SU-DHL-6 (cell line): ENCODE results near the gene CDH16.
A peak's percentile ranks its signal among the peaks of the same experiment; 100 is the strongest.

Experiments
- H2AFZ ChIP-seq: fragments of 200-600 bp; sonication (generic); 2 replicates; pipeline ENCODE4 v1.6.1; 2014; ENCODE audit warnings: low read depth, mild to moderate bottlenecking, moderate library complexity, mixed read lengths, antibody characterized with exemption, low read length; ENCODE audit not compliant: severe bottlenecking
- H3F3A ChIP-seq: fragments of 200-600 bp; shearing (Covaris generic); 2 replicates; pipeline ENCODE4 v1.6.0; 2016; ENCODE audit warnings: antibody characterized with exemption, mild to moderate bottlenecking; ENCODE audit not compliant: insufficient read depth
- H3K27ac ChIP-seq: fragments of 200-600 bp; sonication (generic); 2 replicates; pipeline ENCODE4 v1.5.1; 2016; ENCODE audit warnings: low read depth, mild to moderate bottlenecking, low read length, moderate library complexity, mixed read lengths
- H3K27me3 ChIP-seq: fragments of 200-600 bp; sonication (generic), shearing (Covaris generic); 2 replicates; pipeline ENCODE4 v1.6.0; 2014; ENCODE audit warnings: mild to moderate bottlenecking, low read length
- H3K36me3 ChIP-seq: fragments of 200-600 bp; sonication (generic); 2 replicates; pipeline ENCODE4 v1.6.1; 2014; ENCODE audit warnings: mild to moderate bottlenecking, low read length, mixed read lengths
- H3K4me2 ChIP-seq: fragments of 300-600, 200-600 bp; shearing (Covaris generic), sonication (generic); 2 replicates; pipeline ENCODE4 v1.6.0; 2014; ENCODE audit warnings: low read length, low read depth, mild to moderate bottlenecking; ENCODE audit not compliant: poor library complexity, severe bottlenecking
- H3K4me3 ChIP-seq: fragments of 200-600 bp; sonication (generic); 2 replicates; pipeline ENCODE4 v1.5.1; 2014; ENCODE audit warnings: antibody characterized with exemption, low read length, mild to moderate bottlenecking, mixed read lengths; ENCODE audit not compliant: insufficient read depth, poor library complexity, severe bottlenecking
- H3K79me2 ChIP-seq: fragments of 200-600 bp; sonication (generic); 2 replicates; pipeline ENCODE4 v1.6.1; 2014; ENCODE audit warnings: mild to moderate bottlenecking, low read length, moderate library complexity; ENCODE audit not compliant: insufficient read depth
- H3K9ac ChIP-seq: fragments of 200-600 bp; sonication (generic); 2 replicates; pipeline ENCODE4 v1.7.0; 2014; ENCODE audit warnings: mild to moderate bottlenecking, low read length
- H3K9me2 ChIP-seq: fragments of 200-600 bp; sonication (generic); replicated peaks from 2 replicates; pipeline ENCODE4 v1.6.1; 2014; ENCODE audit warnings: low read length; ENCODE audit not compliant: insufficient read depth
- H3K9me3 ChIP-seq: fragments of 200-600 bp; sonication (generic); 2 replicates; pipeline ENCODE4 v1.6.1; 2014; ENCODE audit warnings: low read length, mixed read lengths; ENCODE audit not compliant: insufficient read depth
- H4K20me1 ChIP-seq: fragments of 200-600 bp; sonication (generic); 2 replicates; pipeline ENCODE4 v1.6.1; 2014; ENCODE audit warnings: low read depth, mild to moderate bottlenecking, antibody characterized with exemption, low read length, moderate library complexity, mixed read lengths
- EZH2phosphoT487 ChIP-seq: fragments of 200-600 bp; sonication (generic), shearing (Covaris generic); conservative IDR thresholded peaks from 2 replicates; pipeline ENCODE4 v1.6.1; 2018; ENCODE audit warnings: mild to moderate bottlenecking, antibody characterized with exemption, low read length, moderate library complexity, mixed read lengths
- TF ChIP-seq, protein P1 (sequence below): fragments of 200-600 bp; sonication (generic); IDR thresholded peaks from one replicate; pipeline ENCODE4 v1.5.1; 2017; ENCODE audit warnings: antibody characterized with exemption, mild to moderate bottlenecking, low read length, moderate library complexity; ENCODE audit not compliant: insufficient read depth, poor library complexity, severe bottlenecking

CDH16 gene

DNA sequence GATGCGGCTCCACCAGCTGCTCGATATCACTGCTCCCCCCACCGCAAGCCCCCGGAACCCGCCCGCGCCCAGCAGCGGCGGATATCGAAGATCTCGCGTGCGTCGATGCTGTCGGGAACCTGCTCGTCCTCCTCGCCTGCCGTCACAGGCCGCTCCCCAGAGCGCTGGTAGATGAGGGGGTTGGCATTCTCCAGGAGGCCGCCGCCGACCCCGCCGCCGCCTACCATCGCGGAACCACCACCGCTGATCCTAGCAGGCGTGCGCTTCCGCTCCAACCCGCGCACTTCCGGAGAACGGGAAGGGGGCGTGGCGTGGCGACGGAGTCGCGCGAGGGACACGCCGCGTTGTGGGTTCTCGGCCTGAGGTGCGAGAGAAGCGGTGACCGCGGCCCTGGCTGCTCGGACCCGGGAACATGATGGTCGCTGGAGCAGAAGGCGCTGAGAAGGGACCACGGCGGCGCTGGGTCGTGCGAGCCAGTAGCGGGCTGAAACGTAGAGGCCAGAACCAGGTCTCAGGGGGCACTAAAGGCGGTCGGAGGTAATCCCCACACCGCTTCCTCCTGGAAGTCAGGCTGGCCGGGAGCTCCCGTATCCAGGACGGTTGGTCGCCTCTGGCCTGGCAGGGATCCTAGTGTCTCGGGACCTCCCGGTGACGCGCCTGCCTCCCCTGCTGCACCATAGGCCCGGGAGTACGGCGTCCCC, 15.6 kb upstream of the CDH16 start, which contains the start of gene CIAO2B:
Gene CIAO2B, minus strand, starts transcription at position 265 of the 701 bp plus-strand sequence. Its CDS starts 38 bp downstream, at position 227.
- Histone ChIP-seq H3K4me3 (peak within 1 kb of the TSS; percentile 79), H3K9me2 (no peaks in the 10 kb centered on the region), H3F3A (0 out of 2 replicates have a peak, but pooled peaks cover 3% of the 10 kb centered on the region), H3K4me2 (peak within 1 kb of the TSS; percentile 64), H2AFZ (peak within 1 kb of the TSS; percentile 76), H3K36me3 (no peaks in the 10 kb centered on the region), H3K9ac (peak within 1 kb of the TSS; percentile 83), H3K79me2 (peaks cover 12% of the 10 kb centered on the region), H3K27me3 (no peaks in the 10 kb centered on the region), H3K9me3 (no peaks in the 10 kb centered on the region), H3K27ac (peak within 1 kb of the TSS; percentile 27), H4K20me1 (no peaks in the 10 kb centered on the region)
- TF ChIP-seq, protein P1, sequence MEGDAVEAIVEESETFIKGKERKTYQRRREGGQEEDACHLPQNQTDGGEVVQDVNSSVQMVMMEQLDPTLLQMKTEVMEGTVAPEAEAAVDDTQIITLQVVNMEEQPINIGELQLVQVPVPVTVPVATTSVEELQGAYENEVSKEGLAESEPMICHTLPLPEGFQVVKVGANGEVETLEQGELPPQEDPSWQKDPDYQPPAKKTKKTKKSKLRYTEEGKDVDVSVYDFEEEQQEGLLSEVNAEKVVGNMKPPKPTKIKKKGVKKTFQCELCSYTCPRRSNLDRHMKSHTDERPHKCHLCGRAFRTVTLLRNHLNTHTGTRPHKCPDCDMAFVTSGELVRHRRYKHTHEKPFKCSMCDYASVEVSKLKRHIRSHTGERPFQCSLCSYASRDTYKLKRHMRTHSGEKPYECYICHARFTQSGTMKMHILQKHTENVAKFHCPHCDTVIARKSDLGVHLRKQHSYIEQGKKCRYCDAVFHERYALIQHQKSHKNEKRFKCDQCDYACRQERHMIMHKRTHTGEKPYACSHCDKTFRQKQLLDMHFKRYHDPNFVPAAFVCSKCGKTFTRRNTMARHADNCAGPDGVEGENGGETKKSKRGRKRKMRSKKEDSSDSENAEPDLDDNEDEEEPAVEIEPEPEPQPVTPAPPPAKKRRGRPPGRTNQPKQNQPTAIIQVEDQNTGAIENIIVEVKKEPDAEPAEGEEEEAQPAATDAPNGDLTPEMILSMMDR, result no peak
- no peak for TF ChIP-seq EZH2phosphoT487

DNA sequence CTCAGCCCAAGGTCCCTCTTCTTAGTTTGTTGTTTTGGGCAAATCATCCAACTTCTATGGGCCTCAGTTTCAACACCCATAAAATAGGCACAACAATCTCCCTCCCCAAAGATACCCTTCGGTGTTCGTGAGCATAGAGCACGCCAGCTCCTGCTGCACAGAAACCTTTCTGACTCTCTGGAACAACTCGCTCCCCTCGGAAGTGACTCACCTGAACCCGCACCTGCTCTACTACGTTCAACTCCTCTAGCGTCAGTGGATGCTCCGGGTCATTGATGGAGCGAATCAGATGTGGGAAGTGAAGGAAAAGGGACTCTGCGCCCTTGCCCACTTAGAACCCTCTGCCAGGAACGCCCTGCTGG, 15.1 kb upstream of the CDH16 start:
- H2AFZ ChIP-seq, result peak overlapping the region; percentile 76

DNA sequence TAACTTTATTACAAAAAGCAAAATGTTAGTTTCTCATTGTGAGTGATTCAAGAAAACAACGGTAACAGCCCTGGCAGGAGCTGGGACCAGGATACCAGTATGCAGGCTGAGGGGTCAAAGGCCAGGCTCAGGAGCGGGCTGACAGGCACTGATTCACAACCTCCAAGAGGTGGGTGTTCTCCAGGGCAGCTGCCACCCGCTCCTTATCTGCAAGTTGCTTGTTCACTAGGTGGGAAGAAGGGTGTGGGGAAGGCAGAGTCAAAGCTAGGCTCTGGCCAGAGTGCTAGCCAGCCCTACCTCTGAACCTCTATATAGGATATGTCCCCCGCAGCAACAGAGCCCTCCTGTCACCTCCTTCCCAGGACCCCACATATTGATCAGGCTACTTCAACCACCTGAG, 13.4 kb upstream of the CDH16 start:
- TF ChIP-seq, protein P1, result no peak
- TF ChIP-seq EZH2phosphoT487, result no peak

More for the DNA sequence above, 15.1 kb upstream of the CDH16 start:
- Histone ChIP-seq H3K9ac (peak overlapping the region; percentile 83), H3K4me3 (peak overlapping the region; percentile 79), H3F3A (0 out of 2 replicates have a peak, but pooled peaks cover 3% of the 10 kb centered on the region), H3K27ac (peak overlapping the region; percentile 27), H3K27me3 (no peaks in the 10 kb centered on the region), H4K20me1 (no peaks in the 10 kb centered on the region), H3K9me2 (no peaks in the 10 kb centered on the region), H3K79me2 (peaks cover 12% of the 10 kb centered on the region), H3K9me3 (no peaks in the 10 kb centered on the region), H3K36me3 (no peaks in the 10 kb centered on the region), H3K4me2 (peak overlapping the region; percentile 64)
- TF ChIP-seq, protein P1, result no peak
- no peak for TF ChIP-seq EZH2phosphoT487

More for the DNA sequence above, 13.4 kb upstream of the CDH16 start:
- Histone ChIP-seq H3K27ac (no peak overlapping the region), H3K4me2 (no peak overlapping the region), H3K9me3 (no peaks in the 10 kb centered on the region), H3K9me2 (no peaks in the 10 kb centered on the region), H3K27me3 (no peaks in the 10 kb centered on the region), H3K36me3 (no peaks in the 10 kb centered on the region), H2AFZ (no peak overlapping the region), H4K20me1 (no peaks in the 10 kb centered on the region), H3K4me3 (no peak overlapping the region), H3F3A (0 out of 2 replicates have a peak, but pooled peaks cover 3% of the 10 kb centered on the region), H3K79me2 (peaks cover 12% of the 10 kb centered on the region), H3K9ac (no peak overlapping the region)
